Measurements from ENCODE around the gene PRSS23. TPM values are rescaled to one million over a fixed set of nuclear protein-coding genes. Genes with fewer than 3 reads are reported as not detected.

PRSS23 gene
- total and polyA plus RNA-seq, 10 of the 15 experiments (the other 5 are each of a cell fraction or from before 2014, with no cell fraction given), result 0.03 to 0.39 (median 0.16) TPM; not detected in 5

DNA sequence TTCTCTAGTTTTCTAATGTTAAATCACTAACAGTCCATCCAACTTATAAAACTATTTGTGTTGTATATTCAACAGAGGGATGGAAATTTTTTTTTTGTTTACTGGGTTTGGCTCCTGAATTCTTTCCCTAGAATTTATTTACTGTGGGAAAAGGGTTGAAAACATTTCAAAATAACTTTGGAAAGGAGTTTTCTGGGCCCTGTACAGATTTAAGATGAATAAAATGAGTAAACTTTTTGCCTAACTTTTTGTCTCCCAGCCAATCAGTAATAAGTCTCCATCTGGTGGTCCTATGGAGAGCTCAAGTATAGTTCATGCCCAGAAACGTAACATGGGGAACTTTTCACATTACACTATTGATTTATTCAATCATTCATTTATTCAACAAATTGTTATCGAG lies 16.7 kb upstream of the PRSS23 start:
- SMC1A ChIA-PET (ENCODE audit: uncharacterized antibody, unreplicated experiment), result no interaction called here
- no peaks in the 10 kb centered on the region for H3K79me2 ChIP-seq (ENCODE audit: control insufficient read depth, insufficient read depth, low read length)
- no TSS peak for BruUV-seq (replicated peaks)
- no peaks in the 10 kb centered on the region for H3K4me1 ChIP-seq (ENCODE audit: control insufficient read depth, insufficient read depth, low read length)
- DNase-seq (ENCODE audit: low read depth, low spot score) (no peak), ATAC-seq (no peak), FAIRE-seq (no peak)
- no peak overlapping the region for H2AFZ ChIP-seq (ENCODE audit: control insufficient read depth, low read depth, low read length)
- POLR2A ChIA-PET, result no interaction called here
- no peaks in the 10 kb centered on the region for H4K20me1 ChIP-seq (ENCODE audit: control insufficient read depth, insufficient read depth)
- WGBS (ENCODE audit: insufficient coverage, insufficient replicate concordance, low lambda C conversion rate, missing lambda C conversion rate), result 13% methylated on average over 2 of the region's 2 CpGs
- no peak overlapping the region for H3K9ac ChIP-seq (ENCODE audit: control insufficient read depth, insufficient read depth, low read length)
- in situ Hi-C loops (cut with MboI), result no loop called here
- no peak overlapping the region for H3K4me2 ChIP-seq (ENCODE audit: control insufficient read depth, insufficient read depth)
- H3K36me3 ChIP-seq (ENCODE audit: control insufficient read depth in 2 of 2, insufficient read depth in 2 of 2, low read length in 1 of 2), result no peaks in the 10 kb centered on the region
- no peak overlapping the region for H3K27ac ChIP-seq (ENCODE audit: control insufficient read depth, insufficient read depth)
- intact Hi-C loops (cut with micrococcal nuclease; ENCODE audit: unreplicated experiment), result no loop called here
- CTCF ChIA-PET, result interaction anchor here (0.8 to 1.1 kb wide), 2 partner anchors 12 to 34 kb away, joined by 3 read pairs; no protein-coding TSS in a partner anchor
- no peaks in the 10 kb centered on the region for H3K27me3 ChIP-seq (replicated peaks in 1 of 2; ENCODE audit: control insufficient read depth in 2 of 2, insufficient read depth in 2 of 2, low read length in 1 of 2)
- no peaks in the 10 kb centered on the region for H3K9me3 ChIP-seq (replicated peaks; ENCODE audit: control insufficient read depth, insufficient read depth, low read length)
- RAD21 ChIA-PET (ENCODE audit: unreplicated experiment), result no interaction called here
- TF ChIP-seq SREBF2 (IDR thresholded peaks at IDR 0.05; ENCODE audit: low read length), result no peak
- no peak for TF ChIP-seq SPI1 (IDR thresholded peaks at IDR 0.05; ENCODE audit: borderline replicate concordance, insufficient read depth, low read depth, low read length)
- no peak for TF ChIP-seq CBX3 (IDR thresholded peaks at IDR 0.05; ENCODE audit: borderline replicate concordance, low read depth)
- TF ChIP-seq, protein P1, sequence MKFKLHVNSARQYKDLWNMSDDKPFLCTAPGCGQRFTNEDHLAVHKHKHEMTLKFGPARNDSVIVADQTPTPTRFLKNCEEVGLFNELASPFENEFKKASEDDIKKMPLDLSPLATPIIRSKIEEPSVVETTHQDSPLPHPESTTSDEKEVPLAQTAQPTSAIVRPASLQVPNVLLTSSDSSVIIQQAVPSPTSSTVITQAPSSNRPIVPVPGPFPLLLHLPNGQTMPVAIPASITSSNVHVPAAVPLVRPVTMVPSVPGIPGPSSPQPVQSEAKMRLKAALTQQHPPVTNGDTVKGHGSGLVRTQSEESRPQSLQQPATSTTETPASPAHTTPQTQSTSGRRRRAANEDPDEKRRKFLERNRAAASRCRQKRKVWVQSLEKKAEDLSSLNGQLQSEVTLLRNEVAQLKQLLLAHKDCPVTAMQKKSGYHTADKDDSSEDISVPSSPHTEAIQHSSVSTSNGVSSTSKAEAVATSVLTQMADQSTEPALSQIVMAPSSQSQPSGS (IDR thresholded peaks at IDR 0.05; ENCODE audit: low read length), result no peak
- TF ChIP-seq CUX1 (IDR thresholded peaks at IDR 0.05; ENCODE audit: insufficient replicate concordance, low read depth, low read length), result no peak
- no peak for TF ChIP-seq ZNF592 (IDR thresholded peaks at IDR 0.05)
- no peak for TF ChIP-seq SP1 (IDR thresholded peaks at IDR 0.05; ENCODE audit: low read depth, low read length)
- no peak for TF ChIP-seq ASH2L (IDR thresholded peaks at IDR 0.05; ENCODE audit: borderline replicate concordance, low read depth)
- TF ChIP-seq, protein P2, sequence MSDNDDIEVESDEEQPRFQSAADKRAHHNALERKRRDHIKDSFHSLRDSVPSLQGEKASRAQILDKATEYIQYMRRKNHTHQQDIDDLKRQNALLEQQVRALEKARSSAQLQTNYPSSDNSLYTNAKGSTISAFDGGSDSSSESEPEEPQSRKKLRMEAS (IDR thresholded peaks at IDR 0.05; ENCODE audit: low read depth, low read length), result no peak
- no peak for TF ChIP-seq PAX5 (IDR thresholded peaks at IDR 0.05; ENCODE audit: borderline replicate concordance, low read depth, low read length)
- TF ChIP-seq SMC3 (IDR thresholded peaks at IDR 0.05; ENCODE audit: borderline replicate concordance, low read length), result no peak
- no peak for TF ChIP-seq POLR2A (IDR thresholded peaks at IDR 0.05; ENCODE audit: low read depth, low read length)
- H3K4me3 ChIP-seq, result no peak overlapping the region
